T-helper 1 cell treated with Interleukin-12 subunit alpha and Interleukin-12 subunit beta and Interleukin-4 antibody, amounts not matched to agents 30 ng/mL and 1 ng/mL, for 36 hours (primary cell): ENCODE results near the gene SLC7A10. TPM values are rescaled to one million over a fixed set of nuclear protein-coding genes. Genes with fewer than 3 reads are reported as not detected.

Source experiments
- intact Hi-C: fragments of 100-400 bp; cut with micrococcal nuclease; formaldehyde crosslinking; loops from one replicate; pipeline ENCODE4 v1.15.1; 2024
- total RNA-seq: library from RNA; stranded (reverse); gene quantifications from 2 replicates; pipeline ENCODE4 v1.2.3, GENCODE V29; 2022

Gene SLC7A10
- total RNA-seq = not detected in 2 replicates

GRCh38 chr19:33225458-33225926 lies at the start of gene SLC7A10:
TSS of gene SLC7A10 (minus strand) at chr19:33225850. CDS start at chr19:33225703, 147 bp downstream.
- intact Hi-C loops = no loop called here

GRCh38 chr19:33274663-33275558 lies 49.3 kb upstream of the SLC7A10 start:
- intact Hi-C loops = no loop called here

GRCh38 chr19:33273881-33274662 lies 48.4 kb upstream of the SLC7A10 start:
- intact Hi-C loops = no loop called here

DNA sequence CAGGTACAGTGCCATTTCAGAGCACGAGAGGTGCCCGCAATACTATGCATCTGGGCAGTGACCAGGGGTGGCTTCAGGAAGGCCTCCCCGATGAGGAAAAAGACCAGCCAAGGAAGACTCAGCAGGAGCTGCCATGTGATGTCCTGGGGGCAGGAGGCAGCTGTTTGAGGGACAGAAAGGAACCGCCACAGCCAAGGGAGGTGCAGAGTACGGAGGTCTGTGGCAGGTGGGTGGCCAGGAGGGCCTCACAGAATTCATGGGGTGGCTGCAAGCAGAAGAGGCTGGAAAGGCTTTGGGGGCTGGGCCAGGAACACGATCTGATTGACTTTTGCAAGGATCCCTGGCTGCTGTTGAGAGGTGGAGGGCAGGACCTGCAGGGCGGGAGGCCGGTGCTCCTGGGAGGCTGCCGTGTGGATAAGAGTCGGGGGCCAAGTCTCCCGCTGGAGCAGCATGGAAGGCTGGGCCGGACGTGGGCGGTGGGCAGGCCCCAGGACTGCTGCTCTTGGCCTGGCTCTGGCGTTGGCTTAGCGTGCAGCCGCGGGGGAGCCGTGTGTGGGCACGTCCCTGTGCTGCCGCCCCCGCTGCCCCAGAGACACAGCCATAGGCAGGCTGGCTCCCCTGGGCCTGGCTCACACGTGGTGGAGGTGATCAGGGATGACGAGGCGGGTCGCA lies 47.6 kb upstream of the SLC7A10 start:
- intact Hi-C loops = no loop called here

GRCh38 chr19:33271246-33272021 lies 45.8 kb upstream of the SLC7A10 start:
- intact Hi-C loops = no loop called here

DNA sequence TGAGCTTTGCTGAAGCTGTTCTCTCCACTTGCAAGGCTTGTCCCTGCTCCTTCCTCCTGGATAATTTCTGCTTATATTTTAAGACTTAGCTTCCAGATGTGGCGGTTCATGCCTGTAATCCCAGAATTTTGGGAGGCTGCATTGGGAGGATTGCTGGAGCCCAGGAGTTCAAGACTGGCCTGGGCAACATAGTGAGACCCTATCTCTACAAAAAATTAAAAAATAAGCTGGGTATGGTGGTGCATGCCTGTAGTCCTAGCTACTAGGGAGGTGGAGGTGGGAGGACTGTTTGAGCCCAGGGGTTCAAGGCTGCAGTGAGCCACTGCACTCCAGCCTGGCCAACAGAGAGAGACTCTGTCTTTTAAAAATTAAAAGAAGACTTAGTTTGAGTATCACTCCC lies 45.1 kb upstream of the SLC7A10 start:
- intact Hi-C loops = no loop called here

GRCh38 chr19:33269016-33269415 lies 43.4 kb upstream of the SLC7A10 start:
- intact Hi-C loops = no loop called here

DNA sequence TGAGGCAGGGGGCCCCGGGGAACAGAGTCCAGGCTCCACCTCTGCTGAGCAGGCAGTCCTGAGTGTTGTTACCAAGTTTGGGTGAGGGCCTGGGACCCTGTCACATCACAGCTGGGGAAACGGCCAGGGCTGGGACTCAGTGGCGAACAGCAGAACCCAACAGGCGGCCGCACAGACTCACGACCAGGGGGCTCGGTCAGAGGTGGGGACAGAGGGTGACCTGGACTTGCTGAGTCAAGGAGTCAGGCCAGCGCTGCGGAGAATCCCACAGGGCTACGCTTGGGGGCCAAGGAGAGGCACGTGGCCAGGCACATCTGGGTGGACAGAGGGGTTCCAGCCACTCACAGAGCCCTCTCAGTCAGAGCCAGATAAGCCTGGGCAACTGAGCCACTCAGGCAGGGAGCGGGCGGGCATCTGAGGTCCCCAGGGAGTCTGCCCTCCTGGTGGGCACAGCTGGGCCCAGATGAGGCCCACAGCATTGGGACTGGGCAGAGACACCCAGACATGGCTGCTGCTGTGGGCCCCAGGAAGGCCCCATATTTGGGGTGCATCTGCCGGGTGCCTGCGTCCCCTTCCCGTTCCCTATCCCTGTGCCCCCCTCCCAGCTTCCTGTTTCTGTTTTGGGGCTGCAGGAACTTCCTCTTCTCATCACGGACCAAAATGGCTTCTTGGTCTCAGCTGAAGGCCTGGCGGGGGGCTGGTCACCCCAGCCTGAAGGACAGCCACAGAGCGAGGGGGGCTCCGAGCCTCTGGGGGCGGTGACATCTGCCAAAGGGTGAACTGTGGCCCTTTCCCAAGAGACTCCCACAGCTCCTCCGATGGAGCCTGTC lies 42.7 kb upstream of the SLC7A10 start:
- intact Hi-C loops = no loop called here

GRCh38 chr19:33267706-33268105 lies 42.1 kb upstream of the SLC7A10 start:
- intact Hi-C loops = no loop called here

DNA sequence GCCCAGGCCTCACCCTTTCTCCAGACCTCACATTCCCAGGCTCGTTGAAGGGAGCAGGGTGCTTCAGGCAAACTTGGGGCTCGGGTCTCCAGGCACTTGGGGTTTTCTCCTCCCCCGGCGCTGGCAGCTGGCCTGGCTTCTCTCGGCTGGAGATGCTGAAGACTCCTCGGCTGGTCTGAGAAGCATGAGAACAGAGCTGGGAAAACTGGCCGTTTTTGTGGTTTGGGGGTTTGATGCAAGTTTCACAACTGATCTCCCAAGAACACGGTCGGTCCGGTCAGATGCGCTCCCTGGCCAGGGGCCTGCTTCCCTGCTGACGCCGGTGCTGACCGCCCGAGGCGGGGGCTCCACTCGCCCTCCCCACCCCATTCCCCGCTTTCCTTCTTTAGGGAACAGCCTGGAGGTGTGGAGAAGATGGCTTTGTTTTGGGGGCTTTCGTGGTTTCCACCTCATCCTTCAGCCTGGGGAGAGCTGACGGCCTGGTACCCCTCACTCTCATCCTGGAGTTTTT lies 41.4 kb upstream of the SLC7A10 start:
- intact Hi-C loops = no loop called here

- intact Hi-C loops = no loop called here
These were observed 39.3 kb upstream of the SLC7A10 start for GRCh38 chr19:33264881-33265445.

DNA sequence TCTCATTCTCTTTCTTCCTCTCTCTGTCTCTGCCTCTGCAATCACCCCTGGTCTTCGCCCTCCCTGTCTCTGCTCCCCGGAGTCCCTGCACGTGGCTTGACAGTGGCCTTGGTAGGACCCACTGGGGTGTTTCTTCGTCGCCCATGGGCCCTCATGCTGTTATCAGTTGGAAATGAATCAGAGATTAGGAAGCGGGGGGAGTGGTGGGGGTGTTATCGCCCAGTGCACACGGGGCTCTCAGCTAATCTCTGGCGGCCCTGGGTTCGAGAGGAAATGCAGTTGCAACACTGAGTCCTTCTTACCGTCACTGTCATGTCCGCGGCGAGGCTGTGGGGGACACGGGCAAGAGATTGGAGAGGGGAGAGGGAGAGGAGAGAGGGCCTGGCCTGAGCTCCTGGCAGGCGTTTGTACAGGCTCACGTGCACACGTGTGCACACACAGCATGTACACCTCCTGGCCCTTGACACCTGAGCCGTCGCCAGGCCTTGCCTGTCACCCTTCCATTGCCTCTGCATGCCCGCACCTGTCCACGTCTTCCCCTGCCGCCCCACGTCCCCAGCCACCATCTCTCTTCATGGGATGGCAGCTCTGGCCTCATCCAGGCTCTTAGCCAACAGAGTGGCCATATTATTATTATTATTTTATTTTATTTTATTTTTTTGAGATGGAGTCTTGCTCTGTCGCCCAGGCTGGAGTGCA lies 37.8 kb upstream of the SLC7A10 start:
- intact Hi-C loops = no loop called here

GRCh38 chr19:33261511-33262189 lies 36.0 kb upstream of the SLC7A10 start:
- intact Hi-C loops = no loop called here

- intact Hi-C loops = no loop called here
These were observed 35.2 kb upstream of the SLC7A10 start for GRCh38 chr19:33260628-33261418.

GRCh38 chr19:33259539-33259938 lies 33.9 kb upstream of the SLC7A10 start:
- intact Hi-C loops = no loop called here

DNA sequence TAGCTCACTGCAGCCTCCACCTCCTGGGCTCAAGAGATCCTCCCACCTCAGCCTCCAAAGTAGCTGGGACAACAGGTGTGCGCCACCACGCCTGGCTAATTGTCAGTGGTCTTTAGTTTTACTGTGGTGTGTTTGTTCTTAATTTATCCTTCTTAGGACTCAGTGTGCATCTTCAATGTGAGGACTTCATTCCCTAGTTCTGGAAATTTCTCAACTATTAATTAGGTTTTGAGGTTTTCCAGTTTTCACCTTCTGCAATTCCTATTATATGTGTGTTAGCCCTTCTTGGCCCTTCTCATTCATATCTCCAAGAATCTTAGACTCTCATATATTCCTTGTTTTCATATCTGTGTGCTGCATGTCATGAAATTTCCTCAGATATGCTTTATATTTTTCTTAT lies 32.2 kb upstream of the SLC7A10 start:
- intact Hi-C loops = no loop called here

GRCh38 chr19:33256261-33256660 lies 30.6 kb upstream of the SLC7A10 start:
- intact Hi-C loops = no loop called here
